AG04450 (cell line): ENCODE data around the gene RRBP1. TPM values are rescaled to one million over a fixed set of nuclear protein-coding genes. Genes with fewer than 3 reads are reported as not detected.

ENCODE experiments used
- CTCF ChIA-PET: fragments of 300-600, 350-600 bp; formaldehyde crosslinking; extraction: SDS; loops from one replicate; lab custom pipeline; 2022; ENCODE audit warnings: antibody characterized with exemption, inconsistent platforms; lab: Charles Lee
- POLR2A ChIA-PET: fragments of 350-600 bp; formaldehyde crosslinking; extraction: SDS; loops from one replicate; lab custom pipeline; 2021; ENCODE audit warnings: antibody characterized with exemption, inconsistent platforms; lab: Yijun Ruan, JAX
- DNase-seq: peaks from one replicate; pipeline ENCODE4 v3.0.0-alpha.2; 2011; ENCODE audit warnings: low read depth, low spot score
- H3K27ac ChIP-seq: one replicate; pipeline ENCODE4 v1.5.1; 2012; ENCODE audit warnings: low read depth, low read length, control low read depth
- H3K27me3 ChIP-seq: one replicate; pipeline ENCODE4 v1.6.0; 2012; ENCODE audit warnings: low read length; ENCODE audit not compliant: control insufficient read depth, insufficient read depth
- H3K4me3 ChIP-seq: 2 replicates; pipeline ENCODE4 v1.5.1; 2011; ENCODE audit warnings: mild to moderate bottlenecking, low read depth, low read length, control low read depth
- H3K9me3 ChIP-seq: 2 replicates; pipeline ENCODE4 v1.5.1; 2012; ENCODE audit warnings: low read length; ENCODE audit not compliant: control insufficient read depth, insufficient read depth
- CTCF ChIP-seq: IDR thresholded peaks from 2 replicates; pipeline ENCODE4 v1.5.1; 2011; ENCODE audit warnings: low read depth, low read length, control low read depth, inconsistent platforms
- polyA plus RNA-seq: library from polyadenylated mRNA; depleted of rRNA; stranded (reverse); fragments of >200 nt; gene quantifications from 2 replicates; pipeline ENCODE4 v1.2.3, GENCODE V29; 2011

The RRBP1 gene
- polyA plus RNA-seq, 1 experiment = 153 TPM

GRCh38 chr20:17629678-17630089 lies 52.4 kb downstream of the RRBP1 start:
- TF ChIP-seq CTCF = no peak
- ChIA-PET POLR2A (no interaction called here), CTCF (interaction anchor here (1.1 to 1.4 kb wide), 2 partner anchors 93 to 270 kb away, joined by 3 read pairs; no protein-coding TSS in a partner anchor)
- no peak for DNase-seq
- no peak overlapping the region for H3K4me3 ChIP-seq
- no peaks in the 10 kb centered on the region; the same call in 1 of the 2 replicates for H3K9me3 ChIP-seq
- H3K27ac ChIP-seq = no peak overlapping the region
- no peaks in the 10 kb centered on the region for H3K27me3 ChIP-seq

- H3K27me3 ChIP-seq = no peaks in the 10 kb centered on the region
- POLR2A ChIA-PET = no interaction called here
- CTCF ChIA-PET = interaction anchor here (1.1 to 1.4 kb wide), 2 partner anchors 124 to 270 kb away, joined by 3 read pairs; no protein-coding TSS in a partner anchor
- TF ChIP-seq CTCF = no peak
- no peak overlapping the region for H3K27ac ChIP-seq
- DNase-seq = no peak
- H3K9me3 ChIP-seq = no peaks in the 10 kb centered on the region; the same call in 1 of the 2 replicates
- no peak overlapping the region for H3K4me3 ChIP-seq
These were observed 53.0 kb downstream of the RRBP1 start for GRCh38 chr20:17629025-17629424.

GRCh38 chr20:17628101-17628841 lies 53.8 kb downstream of the RRBP1 start:
- TF ChIP-seq CTCF = no peak
- DNase-seq = no peak
- H3K4me3 ChIP-seq = no peak overlapping the region
- CTCF ChIA-PET = interaction anchor here (1.4 kb wide), 1 partner anchor 123 kb away, joined by 3 read pairs; no protein-coding TSS in a partner anchor
- POLR2A ChIA-PET = no interaction called here
- H3K27ac ChIP-seq = peak overlapping the region; percentile 11
- no peaks in the 10 kb centered on the region; the same call in 1 of the 2 replicates for H3K9me3 ChIP-seq
- no peaks in the 10 kb centered on the region for H3K27me3 ChIP-seq

- Histone ChIP-seq H3K9me3 (no peaks in the 10 kb centered on the region; the same call in 1 of the 2 replicates), H3K27me3 (no peaks in the 10 kb centered on the region), H3K4me3 (no peak overlapping the region), H3K27ac (no peak overlapping the region)
- POLR2A ChIA-PET = no interaction called here
- DNase-seq = no peak
- CTCF ChIA-PET = no interaction called here
- TF ChIP-seq CTCF = no peak
These were observed 54.7 kb downstream of the RRBP1 start for GRCh38 chr20:17627101-17627955.
